Right renal cortex interstitium (tissue), 3 donors: Measurements from ENCODE around the gene LMBR1L. TPM values are rescaled to one million over a fixed set of nuclear protein-coding genes. Genes with fewer than 3 reads are reported as not detected.

Experiments used
- DNase-seq, 3 donors: peaks; one replicate each; pipeline ENCODE4 v3.0.0-alpha.2; 2013; ENCODE audit warnings: low read depth in 3 of 3, low spot score in 2 of 3
- polyA plus RNA-seq, 3 donors: library from polyadenylated mRNA; unstranded; fragments of 120-200 nt; gene quantifications; one replicate each; pipeline ENCODE4 v1.2.1, GENCODE V29; 2013; ENCODE audit not compliant: insufficient read length in 3 of 3

LMBR1L gene
- polyA plus RNA-seq, 3 donors: 49.5 to 69.1 (median 57.0) TPM

DNA sequence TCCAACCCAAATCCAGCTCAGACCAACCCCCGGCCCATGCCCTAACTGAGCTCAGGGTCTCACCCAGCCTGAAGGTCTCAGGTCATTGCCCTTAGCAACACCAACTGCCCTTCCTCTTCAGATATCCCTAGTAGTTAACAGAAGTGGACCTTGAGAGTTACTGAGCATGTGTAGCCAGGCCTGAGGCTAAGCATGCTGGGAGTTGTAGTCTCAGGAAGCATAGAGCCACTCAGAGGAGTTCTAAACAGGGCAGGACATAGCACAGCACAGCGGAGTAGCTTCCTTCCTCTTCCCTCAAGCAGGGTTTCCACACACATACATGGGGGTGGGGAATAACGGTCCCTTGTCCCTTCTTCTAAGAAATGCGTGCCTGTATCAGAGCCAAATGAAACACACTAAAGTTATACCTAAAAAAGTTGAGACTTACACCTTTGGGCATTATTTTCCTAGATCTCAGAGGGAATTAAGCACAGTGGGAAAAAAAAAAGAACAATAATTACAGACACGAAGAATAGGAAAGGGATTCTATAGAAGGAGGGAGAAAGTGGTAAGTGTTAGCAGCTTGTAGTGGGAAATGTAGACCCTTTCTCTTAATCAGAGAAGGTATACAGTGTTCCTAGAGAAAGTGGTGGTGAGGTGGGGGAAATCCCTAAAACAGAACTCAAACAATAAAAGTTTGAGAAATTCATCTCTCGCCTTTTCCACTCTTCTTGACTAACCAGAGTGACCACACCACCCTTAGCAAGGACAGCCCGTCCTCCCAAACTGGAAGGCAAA is 54.5 kb downstream of the LMBR1L start:
- peak in 1 of 3 donors; percentile 19 for DNase-seq

DNA sequence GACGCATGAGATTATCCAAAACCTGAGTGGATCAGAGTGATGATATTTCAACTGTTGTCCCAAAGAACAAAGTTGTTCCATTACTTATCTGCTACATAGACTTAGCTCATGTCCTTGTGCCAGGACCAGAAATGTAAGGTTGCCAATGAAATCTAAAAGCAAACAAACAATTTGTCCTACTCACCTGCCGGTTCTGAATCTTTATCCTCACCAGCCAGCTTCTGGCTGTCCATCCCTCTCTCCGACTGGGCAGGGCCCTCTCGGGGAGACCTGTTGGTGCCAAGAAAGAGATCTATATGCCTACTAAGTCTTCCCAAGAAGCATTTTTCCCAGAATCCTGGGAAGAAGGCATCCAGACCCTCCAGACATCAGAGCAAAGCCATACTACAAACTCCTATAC is 55.6 kb downstream of the LMBR1L start:
- no peak for DNase-seq

DNA sequence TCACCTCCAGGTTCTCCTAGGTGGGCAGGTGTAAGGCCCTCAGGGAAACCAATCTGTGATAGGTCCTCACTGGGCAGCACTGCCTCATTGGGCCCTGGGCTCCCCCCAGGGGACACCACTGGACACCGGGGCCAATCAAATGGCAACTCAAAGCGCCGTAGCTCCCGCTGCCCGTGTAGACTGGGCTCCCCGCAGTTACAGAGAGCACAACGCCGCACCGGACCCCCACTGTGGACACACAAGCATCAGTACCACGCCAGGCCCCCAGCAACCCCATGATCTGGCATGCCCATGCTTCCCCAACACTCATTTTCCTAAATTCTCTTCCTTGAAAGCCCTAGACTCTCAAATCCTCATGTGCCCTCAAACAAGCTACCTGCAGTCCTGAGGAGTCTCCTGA is 56.1 kb downstream of the LMBR1L start:
- no peak for DNase-seq

DNA sequence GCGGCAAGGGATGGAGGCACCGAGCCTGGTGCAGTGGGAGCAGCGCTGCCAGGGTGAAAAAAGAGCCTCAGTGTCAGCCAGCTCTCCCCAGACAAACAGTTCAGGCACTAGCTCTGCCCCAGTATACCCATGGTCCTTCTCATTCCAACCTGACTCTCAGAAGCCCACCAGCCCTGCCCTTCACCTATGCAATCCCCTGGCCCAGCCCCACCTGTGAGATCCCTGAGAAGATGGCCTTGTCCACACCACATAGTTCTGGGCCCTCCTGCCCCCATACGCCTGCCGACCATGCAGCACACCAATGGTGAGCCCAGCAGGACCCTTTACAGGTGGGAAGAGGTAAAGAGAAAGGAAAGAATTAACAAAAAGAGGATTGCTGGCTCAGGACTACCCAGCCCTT is 56.6 kb downstream of the LMBR1L start:
- DNase-seq: no peak

DNA sequence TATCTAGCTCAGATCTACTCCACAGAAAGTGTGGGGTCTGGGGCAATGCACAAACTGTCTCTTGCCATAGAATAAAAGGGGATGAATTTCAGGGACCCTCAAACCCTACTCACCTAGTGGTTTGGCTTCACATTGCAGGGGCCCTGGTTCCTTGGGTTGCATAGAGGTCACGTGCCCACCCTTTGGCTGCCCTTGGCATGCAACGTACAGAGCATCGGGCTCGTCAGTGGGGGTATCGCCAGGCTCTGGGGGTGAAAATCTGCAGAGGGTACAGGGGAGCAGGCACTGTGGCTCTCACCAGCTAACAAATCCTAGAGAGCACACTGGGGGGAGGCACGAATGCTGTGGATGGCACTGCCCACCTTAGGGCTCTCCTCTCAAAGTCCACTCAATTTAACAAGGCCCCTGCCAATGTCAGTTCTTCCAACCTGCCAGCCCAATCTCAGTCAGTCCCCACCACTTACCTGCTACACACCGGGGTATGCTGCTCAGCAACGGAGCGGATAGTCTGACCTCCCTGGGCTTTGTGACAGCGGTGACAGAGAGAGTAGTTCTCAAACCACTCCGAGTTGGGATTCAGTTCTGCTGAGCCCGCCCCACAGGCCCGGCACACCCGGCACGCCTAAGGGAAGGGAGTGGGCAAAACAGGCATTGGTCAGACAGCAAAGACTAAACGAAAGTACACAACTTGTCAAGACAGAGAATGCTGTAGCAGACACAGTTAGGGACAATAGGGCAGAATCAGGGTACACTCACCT is 58.0 kb downstream of the LMBR1L start:
- no peak for DNase-seq

DNA sequence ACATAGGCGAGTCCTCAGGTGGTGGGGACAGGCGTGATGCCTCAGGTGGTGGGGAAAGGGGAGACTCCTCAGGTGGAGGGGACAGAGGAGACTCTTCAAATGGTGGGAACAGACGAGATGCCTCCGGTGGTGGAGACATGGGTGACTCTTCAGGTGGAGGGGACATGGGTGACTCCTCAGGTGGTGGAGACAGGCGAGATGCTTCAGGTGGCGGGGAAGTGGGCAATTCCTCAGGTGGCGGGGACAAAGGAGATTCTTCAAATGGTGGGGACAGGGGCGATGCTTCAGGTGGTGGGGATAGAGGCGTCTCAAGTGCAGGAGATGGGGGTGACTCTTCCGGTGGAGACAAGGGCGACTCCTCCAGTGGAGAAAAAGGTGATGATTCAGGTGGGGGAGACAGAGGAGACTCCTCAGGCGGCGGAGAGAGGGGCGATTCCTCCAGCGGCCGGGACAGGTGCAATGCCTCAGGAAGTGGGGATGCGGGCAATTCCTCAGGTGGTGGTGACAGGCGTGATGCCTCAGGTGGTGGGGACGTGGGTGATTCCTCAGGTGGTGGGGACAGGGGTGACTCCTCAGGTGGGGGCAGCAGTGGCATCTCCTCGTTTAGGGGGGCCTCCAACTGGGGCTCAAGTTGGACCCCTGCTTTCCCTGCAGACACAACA is 58.7 kb downstream of the LMBR1L start:
- no peak for DNase-seq

DNA sequence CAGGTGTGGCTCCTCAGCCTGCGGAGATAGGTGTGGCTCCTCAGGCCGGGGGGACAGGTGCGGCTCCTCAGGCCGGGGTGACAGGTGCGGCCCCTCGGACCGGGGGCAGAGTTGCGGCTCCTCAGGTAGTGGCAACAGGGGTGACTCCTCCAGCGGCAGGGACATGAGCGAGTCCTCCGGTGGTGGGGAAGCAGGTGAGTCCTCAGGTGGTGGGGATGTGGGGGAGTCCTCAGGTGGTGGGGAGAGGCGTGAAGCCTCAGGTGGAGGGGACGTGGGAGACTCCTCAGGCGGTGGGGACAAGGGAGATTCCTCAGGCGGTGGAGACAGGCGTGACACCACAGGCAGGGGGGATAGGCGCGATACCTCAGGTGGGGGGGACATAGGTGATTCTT is 59.3 kb downstream of the LMBR1L start:
- DNase-seq: no peak

DNA sequence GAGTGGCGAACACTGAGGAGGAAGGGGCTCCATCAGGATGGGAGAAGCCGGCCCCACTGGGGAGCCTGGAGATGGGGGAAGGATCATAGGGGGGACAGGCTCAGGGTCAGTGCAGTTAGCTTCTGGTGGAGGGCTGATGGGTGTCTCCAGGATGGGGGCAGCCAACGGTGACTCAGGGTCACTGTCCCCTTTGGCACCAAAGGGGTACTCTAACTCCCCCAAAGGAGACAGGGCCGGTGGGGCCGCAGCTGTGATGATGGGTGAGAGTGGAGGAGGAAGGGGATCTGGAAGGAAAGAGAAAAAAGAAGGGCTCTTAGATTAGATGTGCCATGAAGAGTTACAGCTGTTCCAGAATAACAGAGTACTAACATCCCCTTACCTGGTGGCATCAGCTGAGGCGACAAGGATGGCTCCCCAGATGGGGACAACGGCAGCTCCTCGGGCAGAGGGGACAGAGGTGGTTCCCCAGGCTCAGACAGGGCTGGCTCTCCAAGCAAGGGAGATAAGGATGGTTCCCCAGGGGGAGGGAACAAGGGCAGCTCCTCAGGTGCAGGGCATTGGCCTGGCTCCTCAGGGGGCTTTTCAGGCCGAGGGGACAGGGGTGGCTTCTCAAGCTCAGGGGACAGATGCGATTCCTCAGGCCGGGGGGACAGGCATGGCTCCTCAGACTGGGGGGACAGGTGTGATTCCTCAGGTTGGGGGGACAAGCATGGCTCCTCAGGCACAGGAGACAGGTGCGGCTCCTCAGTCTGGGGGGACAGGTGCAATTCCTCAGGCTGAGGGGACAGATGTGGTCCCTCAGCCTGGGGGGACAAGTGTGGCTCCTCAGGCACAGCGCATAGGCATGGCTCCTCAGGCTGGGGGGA is 59.9 kb downstream of the LMBR1L start:
- DNase-seq: no peak

DNA sequence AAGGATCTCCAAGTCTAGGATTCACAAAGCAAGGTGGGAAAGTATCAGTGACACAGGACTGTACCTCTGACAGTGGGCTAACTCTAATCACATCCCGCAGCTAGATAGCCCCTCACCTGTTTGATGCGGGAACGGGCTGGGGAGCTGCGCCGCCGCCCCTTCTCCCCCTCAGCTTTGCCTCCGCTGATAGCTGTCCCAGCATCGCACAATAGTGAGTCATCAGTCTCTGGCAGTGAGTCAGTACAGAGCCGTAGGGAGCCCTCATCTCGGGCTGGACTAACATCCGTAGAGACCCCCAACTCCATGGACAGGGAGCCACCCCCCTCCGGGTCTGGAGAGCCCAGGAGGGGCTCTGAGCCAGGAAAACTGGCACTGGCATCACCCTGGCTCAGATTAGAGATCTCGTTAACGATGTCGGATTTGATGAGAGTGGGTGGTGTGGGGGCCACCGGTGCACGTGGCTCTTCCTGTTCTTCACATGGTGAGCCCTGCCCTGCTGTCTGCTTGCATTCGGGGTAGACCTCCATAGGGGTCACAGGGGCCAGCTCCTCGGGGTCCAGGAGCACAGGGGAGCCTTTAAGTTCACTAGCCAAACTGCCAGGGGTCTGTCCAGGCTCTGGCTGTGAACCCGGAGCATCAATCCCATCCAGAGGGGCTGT is 61.0 kb downstream of the LMBR1L start:
- DNase-seq: no peak

DNA sequence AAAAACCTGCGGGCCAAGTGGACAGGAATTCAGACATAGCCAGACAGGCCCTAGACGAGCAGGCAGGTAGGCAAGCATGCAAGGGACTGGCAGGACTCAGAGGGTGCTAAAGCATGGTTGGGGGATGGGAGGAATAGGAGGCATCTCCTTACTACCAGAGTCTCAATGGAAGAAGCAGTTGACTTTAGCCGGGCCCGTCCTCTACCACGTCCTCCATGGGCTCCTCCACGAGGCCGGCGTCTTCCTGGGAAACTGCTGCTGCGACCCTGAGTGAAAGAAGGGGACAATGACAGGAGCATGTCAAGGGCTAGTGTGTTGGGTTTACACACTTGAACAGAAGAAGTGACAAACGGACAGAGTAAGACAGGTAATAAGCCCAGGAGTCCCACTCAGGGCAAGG is 61.7 kb downstream of the LMBR1L start:
- DNase-seq: no peak

Other genes with a start within 250 kb of the LMBR1L start
- 1 to 10 TPM; 2.2 to 4.6 (median 3.6) TPM for gene RND1, start 245.0 kb downstream of the LMBR1L start, polyA plus RNA-seq
- gene FKBP11, start 185.4 kb downstream of the LMBR1L start, polyA plus RNA-seq: 10 to 100 TPM; 10.9 to 15.0 (median 12.2) TPM
- 100 to 1,000 TPM; 129 to 153 (median 147) TPM for gene ARF3, start 153.4 kb downstream of the LMBR1L start, polyA plus RNA-seq
- under 1 TPM in 2 of 3 donors, not detected in 1; 0.11 to 0.14 TPM for gene WNT10B, start 139.1 kb downstream of the LMBR1L start, polyA plus RNA-seq
- not detected for gene WNT1, start 132.5 kb downstream of the LMBR1L start, polyA plus RNA-seq
- 10 to 100 TPM; 76.0 to 85.9 (median 81.6) TPM for gene DDN, start 111.5 kb downstream of the LMBR1L start, polyA plus RNA-seq
- 10 to 100 TPM; 80.8 to 89.0 (median 84.1) TPM for gene PRKAG1, start 92.1 kb downstream of the LMBR1L start, polyA plus RNA-seq
- gene KMT2D, start 50.1 kb downstream of the LMBR1L start, polyA plus RNA-seq: 10 to 100 TPM; 38.5 to 43.8 (median 42.3) TPM
- 1 to 10 TPM; 1.7 to 1.8 (median 1.8) TPM for gene RHEBL1, start 40.9 kb downstream of the LMBR1L start, polyA plus RNA-seq
- gene DHH, start 16.0 kb downstream of the LMBR1L start, polyA plus RNA-seq: under 1 TPM; 0.25 to 0.44 (median 0.33) TPM
- gene TUBA1B, start 20.5 kb upstream of the LMBR1L start, polyA plus RNA-seq: 1,000 to 10,000 TPM; 1,080 to 1,130 (median 1,124) TPM
- 100 to 1,000 TPM; 429 to 512 (median 485) TPM for gene TUBA1A, start 78.2 kb upstream of the LMBR1L start, polyA plus RNA-seq
- 100 to 1,000 TPM; 142 to 183 (median 163) TPM for gene TUBA1C, start 154.2 kb upstream of the LMBR1L start, polyA plus RNA-seq
- under 1 TPM; 0.17 to 0.28 (median 0.27) TPM for gene PRPH, start 184.3 kb upstream of the LMBR1L start, polyA plus RNA-seq
- 10 to 100 TPM; 16.1 to 18.2 (median 17.6) TPM for gene TROAP, start 212.4 kb upstream of the LMBR1L start, polyA plus RNA-seq
- 1 to 10 TPM in 1 of 3 donors, under 1 TPM in 2; 0.94 to 1.5 (median 0.99) TPM for gene C1QL4, start 226.3 kb upstream of the LMBR1L start, polyA plus RNA-seq
- 10 to 100 TPM; 18.3 to 20.8 (median 19.6) TPM for gene DNAJC22, start 236.0 kb upstream of the LMBR1L start, polyA plus RNA-seq